HEK293T (cell line): Measurements from ENCODE around the gene MYBPC2.
A peak's percentile ranks its signal among the peaks of the same experiment; 100 is the strongest.

ENCODE experiments used
- CTCF ChIA-PET: fragments of 350-600 bp; formaldehyde crosslinking; extraction: SDS; loops from one replicate; lab custom pipeline; 2021; ENCODE audit warnings: antibody characterized with exemption, inconsistent platforms; lab: Yijun Ruan, JAX
- POLR2A ChIA-PET: fragments of 350-600 bp; formaldehyde crosslinking; extraction: SDS; loops from one replicate; lab custom pipeline; 2020; ENCODE audit warnings: antibody characterized with exemption, inconsistent platforms; lab: Yijun Ruan, JAX
- DNase-seq: peaks from one replicate; pipeline ENCODE4 v3.0.0; 2012; ENCODE audit warnings: mixed read lengths; ENCODE audit errors: extremely low spot score
- ARNT ChIP-seq: fragments of 450-650 bp; IDR thresholded peaks from 2 replicates; pipeline ENCODE4 v1.6.1; 2017; ENCODE audit warnings: mild to moderate bottlenecking
- BHLHE40 ChIP-seq: fragments of 450-650 bp; IDR thresholded peaks from 2 replicates; pipeline ENCODE4 v1.6.1; 2016; ENCODE audit warnings: mild to moderate bottlenecking, moderate library complexity, borderline replicate concordance
- CTBP1 ChIP-seq: fragments of 450-650 bp; IDR thresholded peaks from 2 replicates; pipeline ENCODE4 v1.6.1; 2016; ENCODE audit warnings: borderline replicate concordance
- ELF4 ChIP-seq: fragments of 450-650 bp; IDR thresholded peaks from 2 replicates; pipeline ENCODE4 v1.6.1; 2017; ENCODE audit warnings: antibody characterized with exemption
- FOXA1 ChIP-seq: fragments of 450-650 bp; IDR thresholded peaks from 2 replicates; pipeline ENCODE4 v1.6.1; 2016; ENCODE audit warnings: mild to moderate bottlenecking
- FOXK2 ChIP-seq: fragments of 450-650 bp; IDR thresholded peaks from 2 replicates; pipeline ENCODE4 v1.6.1; 2016; ENCODE audit warnings: mild to moderate bottlenecking
- FOXM1 ChIP-seq: fragments of 450-650 bp; IDR thresholded peaks from 2 replicates; pipeline ENCODE4 v1.6.1; 2017; ENCODE audit warnings: mild to moderate bottlenecking, borderline replicate concordance
- HDGF ChIP-seq: fragments of 450-650 bp; IDR thresholded peaks from 2 replicates; pipeline ENCODE4 v1.6.1; 2017; ENCODE audit warnings: antibody characterized with exemption, borderline replicate concordance
- L3MBTL2 ChIP-seq: fragments of 450-650 bp; conservative IDR thresholded peaks from 2 replicates; pipeline ENCODE4 v1.6.1; 2016; ENCODE audit warnings: mild to moderate bottlenecking
- LEF1 ChIP-seq: fragments of 450-650 bp; IDR thresholded peaks from 2 replicates; pipeline ENCODE4 v1.6.1; 2017; ENCODE audit warnings: mild to moderate bottlenecking, borderline replicate concordance
- NFRKB ChIP-seq: fragments of 450-650 bp; IDR thresholded peaks from 2 replicates; pipeline ENCODE4 v1.6.1; 2016; ENCODE audit warnings: mild to moderate bottlenecking, moderate library complexity
- SP1 ChIP-seq: fragments of 450-650 bp; IDR thresholded peaks from 2 replicates; pipeline ENCODE4 v1.6.1; 2017
- SUZ12 ChIP-seq: fragments of 450-650 bp; IDR thresholded peaks from 2 replicates; pipeline ENCODE4 v1.6.1; 2016; ENCODE audit warnings: mild to moderate bottlenecking
- TARDBP ChIP-seq: fragments of 450-650 bp; IDR thresholded peaks from 2 replicates; pipeline ENCODE4 v1.6.1; 2016
- ZNF384 ChIP-seq: fragments of 450-650 bp; IDR thresholded peaks from 2 replicates; pipeline ENCODE4 v1.6.1; 2016
- TF ChIP-seq, protein P1 (sequence below): fragments of 450-650 bp; IDR thresholded peaks from 2 replicates; pipeline ENCODE4 v1.6.1; 2016

MYBPC2 gene

DNA sequence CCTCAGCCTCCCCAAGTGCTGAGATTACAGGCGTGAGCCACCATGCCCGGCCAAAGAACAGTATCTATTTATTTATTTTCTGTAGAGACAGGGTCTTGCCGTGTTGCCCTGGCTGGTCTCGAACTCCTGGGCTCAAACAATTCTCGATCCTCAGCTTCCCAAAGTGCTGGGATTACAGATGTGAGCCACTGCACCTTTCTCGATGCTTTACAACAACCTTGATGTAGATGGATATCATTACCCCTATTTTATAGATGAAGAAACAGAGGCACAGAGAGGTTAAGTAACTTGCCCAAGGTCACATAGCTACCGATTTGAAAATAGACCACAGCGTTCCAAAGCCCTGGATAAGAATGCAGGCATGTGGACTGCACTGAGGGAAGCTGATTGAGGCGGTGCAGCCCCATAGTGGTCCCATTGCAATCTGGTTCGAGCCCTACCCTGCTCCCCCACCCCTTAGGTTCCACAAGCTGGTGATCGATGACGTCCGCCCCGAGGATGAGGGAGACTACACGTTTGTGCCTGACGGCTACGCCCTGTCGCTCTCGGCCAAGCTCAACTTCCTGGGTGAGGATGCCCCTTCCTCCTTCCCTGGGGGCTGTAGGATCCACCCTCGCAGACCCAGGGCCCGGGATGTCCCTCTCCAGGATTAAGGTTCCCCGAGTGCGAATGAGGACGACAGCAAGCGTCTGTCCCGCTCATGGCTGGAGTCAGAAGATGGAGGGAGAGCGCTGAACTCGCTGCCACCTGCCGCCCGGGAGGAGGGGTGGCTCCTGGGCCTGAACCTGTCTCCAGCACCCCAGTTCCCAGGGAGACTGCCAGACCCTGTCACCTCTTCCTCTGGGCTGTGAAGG lies 17.9 kb downstream of the MYBPC2 start:
- POLR2A ChIA-PET, result no interaction called here
- TF ChIP-seq FOXA1 (no peak), NFRKB (no peak), ELF4 (no peak), LEF1 (no peak)
- CTCF ChIA-PET, result no interaction called here
- no peak for DNase-seq

- ChIA-PET CTCF (no interaction called here), POLR2A (no interaction called here)
- DNase-seq, result no peak
- no peak for TF ChIP-seq BHLHE40
- TF ChIP-seq FOXM1, result no peak
- TF ChIP-seq L3MBTL2, result no peak
- TF ChIP-seq SUZ12, result no peak
- TF ChIP-seq NFRKB, result no peak
- TF ChIP-seq, protein P1, sequence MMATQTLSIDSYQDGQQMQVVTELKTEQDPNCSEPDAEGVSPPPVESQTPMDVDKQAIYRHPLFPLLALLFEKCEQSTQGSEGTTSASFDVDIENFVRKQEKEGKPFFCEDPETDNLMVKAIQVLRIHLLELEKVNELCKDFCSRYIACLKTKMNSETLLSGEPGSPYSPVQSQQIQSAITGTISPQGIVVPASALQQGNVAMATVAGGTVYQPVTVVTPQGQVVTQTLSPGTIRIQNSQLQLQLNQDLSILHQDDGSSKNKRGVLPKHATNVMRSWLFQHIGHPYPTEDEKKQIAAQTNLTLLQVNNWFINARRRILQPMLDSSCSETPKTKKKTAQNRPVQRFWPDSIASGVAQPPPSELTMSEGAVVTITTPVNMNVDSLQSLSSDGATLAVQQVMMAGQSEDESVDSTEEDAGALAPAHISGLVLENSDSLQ, result no peak
- TF ChIP-seq ELF4, result no peak
- no peak for TF ChIP-seq ARNT
- TF ChIP-seq FOXK2, result no peak
- TF ChIP-seq HDGF, result no peak
- TF ChIP-seq ZNF384, result no peak
- no peak for TF ChIP-seq LEF1
- no peak for TF ChIP-seq FOXA1
- TF ChIP-seq CTBP1, result no peak
These were observed 18.5 kb downstream of the MYBPC2 start for GRCh38 chr19:50451223-50451534.

DNA sequence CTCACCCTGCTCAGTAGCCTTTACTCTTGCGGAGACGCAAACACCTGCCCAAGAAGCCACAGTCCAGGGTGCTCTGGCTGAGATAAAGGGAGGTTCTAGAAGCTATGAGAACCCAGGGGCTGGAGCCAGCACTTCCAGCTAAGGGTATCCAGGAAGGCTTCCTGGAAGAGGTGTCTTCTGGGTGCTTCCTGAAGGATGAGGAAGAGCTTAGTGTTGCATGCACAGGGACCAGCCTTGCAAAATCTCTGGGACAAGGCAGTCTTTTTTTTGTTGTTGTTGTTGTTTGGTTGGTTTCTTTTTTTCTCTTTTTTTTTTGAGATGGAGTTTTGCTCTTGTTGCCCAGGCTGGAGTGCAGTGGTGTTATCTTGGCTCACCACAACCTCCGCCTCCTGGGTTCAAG lies 20.6 kb downstream of the MYBPC2 start:
- DNase-seq, result no peak
- TF ChIP-seq CTBP1, result no peak
- CTCF ChIA-PET, result no interaction called here
- POLR2A ChIA-PET, result no interaction called here

- no peak for DNase-seq
- no peak for TF ChIP-seq FOXM1
- TF ChIP-seq, protein P1, result peak; percentile 41; the same call in 1 of the 2 replicates
- ChIA-PET POLR2A (no interaction called here), CTCF (no interaction called here)
These were observed 23.3 kb downstream of the MYBPC2 start for GRCh38 chr19:50455992-50456391.

- no peak for TF ChIP-seq NFRKB
- no peak for TF ChIP-seq FOXA1
- TF ChIP-seq, protein P1, result no peak
- TF ChIP-seq BHLHE40, result no peak
- no peak for TF ChIP-seq SUZ12
- TF ChIP-seq SP1, result no peak
- no peak for TF ChIP-seq HDGF
- TF ChIP-seq CTBP1, result no peak
- no peak for TF ChIP-seq ARNT
- TF ChIP-seq FOXM1, result no peak
- TF ChIP-seq LEF1, result no peak
- no peak for TF ChIP-seq ELF4
- no peak for TF ChIP-seq FOXK2
These were observed 24.6 kb downstream of the MYBPC2 start for GRCh38 chr19:50457300-50457699.

GRCh38 chr19:50458396-50459066 lies 25.8 kb downstream of the MYBPC2 start:
- ChIA-PET POLR2A (interaction anchor here (1.3 kb wide), 1 partner anchor 90 kb away, joined by 5 read pairs; no protein-coding TSS in a partner anchor), CTCF (no interaction called here)
- DNase-seq, result no peak
- TF ChIP-seq CTBP1, result no peak
- no peak for TF ChIP-seq ARNT
- TF ChIP-seq HDGF, result no peak
- no peak for TF ChIP-seq FOXA1
- TF ChIP-seq ELF4, result no peak
- TF ChIP-seq FOXM1, result no peak
- no peak for TF ChIP-seq FOXK2
- TF ChIP-seq BHLHE40, result no peak
- no peak for TF ChIP-seq NFRKB
- TF ChIP-seq SUZ12, result no peak
- TF ChIP-seq SP1, result no peak
- no peak for TF ChIP-seq L3MBTL2
- TF ChIP-seq, protein P1, result no peak
- no peak for TF ChIP-seq TARDBP
- TF ChIP-seq LEF1, result no peak
- no peak for TF ChIP-seq ZNF384

More at GRCh38 chr19:50457300-50457699, 24.6 kb downstream of the MYBPC2 start:
- no peak for DNase-seq
- POLR2A ChIA-PET, result no interaction called here
- CTCF ChIA-PET, result interaction anchor here (1.1 kb wide), 1 partner anchor 100 kb away, joined by 4 read pairs; no protein-coding TSS in a partner anchor
